ENCODE results near the gene SMIM13.

The SMIM13 gene

GRCh38 chr6:11179419-11180202, 86.0 kb downstream of the SMIM13 start:
- no peak for DNase-seq
- intact Hi-C loops (cut with DNase I) = loop anchor here (10.0 kb wide), 1 partner anchor 315 kb away; no protein-coding TSS in a partner anchor

GRCh38 chr6:11181478-11182136, 88.0 kb downstream of the SMIM13 start:
- intact Hi-C loops (cut with DNase I) = no loop called here
- no peak for DNase-seq

- no peak for DNase-seq
Observed at GRCh38 chr6:11183761-11184362, 90.2 kb downstream of the SMIM13 start.

GRCh38 chr6:11185204-11185842, 91.7 kb downstream of the SMIM13 start:
- intact Hi-C loops (cut with DNase I) = no loop called here
- DNase-seq = no peak

More at GRCh38 chr6:11183761-11184362, 90.2 kb downstream of the SMIM13 start:
- intact Hi-C loops (cut with DNase I) = no loop called here

GRCh38 chr6:11187301-11187700, 93.7 kb downstream of the SMIM13 start:
- DNase-seq = no peak
- intact Hi-C loops (cut with DNase I) = no loop called here
